DMS 273 (cell line): ENCODE results near the gene PTBP3.
A peak's percentile ranks its signal among the peaks of the same experiment; 100 is the strongest.
"Not testable (repeated sequence)": the region's sequence is repeated elsewhere in the genome, so short reads cannot be mapped to it uniquely, and the experiment has no call there.

ENCODE experiments used
- DNase-seq: peaks from one replicate; lab custom pipeline; 2025; ENCODE audit not compliant: unreplicated experiment; lab: John Stamatoyannopoulos, UW

Gene PTBP3

DNA sequence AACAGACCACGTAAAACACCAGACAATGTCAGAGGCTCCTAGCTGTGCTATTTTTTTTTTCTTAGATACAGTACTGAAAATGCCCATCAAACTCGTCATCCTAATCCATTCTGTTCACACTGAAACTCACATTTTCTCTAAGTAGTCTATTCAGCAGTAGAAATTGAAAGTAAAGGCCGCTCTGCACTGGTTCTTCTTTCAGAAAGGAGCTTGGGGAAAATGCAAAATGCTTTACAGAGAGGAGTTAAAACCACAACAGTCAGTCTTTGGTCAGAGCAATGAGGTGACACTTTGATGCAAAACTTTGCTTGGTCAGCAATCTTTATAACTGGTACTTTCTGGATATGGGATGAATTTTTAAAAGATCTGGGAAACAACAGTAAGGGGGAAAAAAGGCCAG, 114.5 kb downstream of the PTBP3 start:
- no peak for DNase-seq

DNA sequence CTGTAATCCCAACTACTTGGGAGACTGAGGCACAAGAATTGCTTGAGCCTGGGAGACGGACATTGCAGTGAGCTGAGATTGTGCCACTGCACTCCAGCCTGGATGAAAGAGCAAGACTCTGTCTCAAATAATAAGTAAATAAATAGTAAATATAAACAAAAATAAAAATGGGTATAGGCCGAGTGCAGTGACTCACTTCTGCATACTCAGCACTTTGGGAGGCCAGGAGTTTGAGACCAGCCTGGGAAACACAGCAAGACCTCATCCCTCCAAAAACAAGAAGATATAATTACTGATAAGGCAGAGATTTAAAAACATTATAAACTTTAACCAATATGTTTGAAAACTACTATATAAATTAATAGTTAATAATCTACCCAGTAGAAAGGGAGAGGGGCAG, 120.5 kb downstream of the PTBP3 start:
- DNase-seq: no peak

DNA sequence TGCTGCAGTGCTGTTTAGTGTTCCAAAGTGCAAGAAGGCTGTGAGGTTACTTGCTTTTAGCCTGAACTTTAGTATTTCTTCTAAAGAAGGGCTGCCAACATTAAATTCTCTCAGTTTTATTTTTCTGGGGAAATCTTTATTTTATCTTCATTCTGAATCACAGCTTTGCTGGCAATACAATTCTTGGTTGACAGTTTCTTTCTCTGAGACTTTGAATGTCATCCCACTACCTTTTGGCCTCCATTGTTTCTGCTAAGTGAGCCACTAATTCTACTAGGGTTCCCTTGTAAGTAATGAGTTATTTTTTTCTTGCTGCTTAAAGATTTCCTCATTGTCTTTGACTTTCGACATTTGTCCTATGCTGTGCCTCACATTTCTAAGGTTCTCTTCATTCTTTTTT, 126.0 kb downstream of the PTBP3 start:
- DNase-seq: no peak

DNA sequence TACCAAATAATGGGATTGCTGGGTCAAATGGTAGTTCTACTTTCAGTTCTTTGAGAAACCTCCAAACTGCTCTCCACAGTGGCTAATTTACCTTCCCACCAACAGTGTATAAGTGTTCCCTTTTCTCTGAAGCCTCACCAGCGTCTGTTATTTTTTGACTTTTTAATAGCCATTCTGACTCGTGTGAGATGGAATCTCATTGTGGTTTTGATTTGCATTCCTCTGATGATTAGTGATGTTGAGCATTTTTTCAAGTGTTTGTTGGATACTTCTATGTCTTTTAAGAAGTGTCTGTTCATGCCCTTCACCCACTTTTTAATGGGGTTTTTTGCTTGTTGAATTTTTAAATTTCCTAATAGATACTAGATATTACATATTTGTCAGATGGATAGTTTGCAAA, 129.9 kb downstream of the PTBP3 start:
- no peak for DNase-seq

DNA sequence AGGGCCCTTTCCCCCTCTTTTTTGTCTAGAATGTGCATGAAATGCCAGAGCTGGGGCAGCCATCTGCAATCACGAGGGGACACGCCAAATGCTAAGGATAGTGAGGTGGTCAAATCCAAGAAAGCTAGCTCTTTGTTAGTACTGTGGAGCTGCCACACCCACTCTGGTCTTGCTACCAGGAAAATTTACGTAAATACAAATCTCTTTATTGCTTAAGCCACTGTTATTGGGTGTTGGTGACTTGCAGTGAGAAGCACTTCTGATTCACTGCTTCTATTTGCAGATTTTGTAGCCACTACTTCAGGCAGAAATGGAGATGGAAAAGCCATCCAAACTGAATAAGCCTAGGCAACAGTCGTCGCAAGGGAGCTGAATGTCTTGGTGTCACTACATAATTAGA, 132.7 kb downstream of the PTBP3 start:
- DNase-seq: no peak

DNA sequence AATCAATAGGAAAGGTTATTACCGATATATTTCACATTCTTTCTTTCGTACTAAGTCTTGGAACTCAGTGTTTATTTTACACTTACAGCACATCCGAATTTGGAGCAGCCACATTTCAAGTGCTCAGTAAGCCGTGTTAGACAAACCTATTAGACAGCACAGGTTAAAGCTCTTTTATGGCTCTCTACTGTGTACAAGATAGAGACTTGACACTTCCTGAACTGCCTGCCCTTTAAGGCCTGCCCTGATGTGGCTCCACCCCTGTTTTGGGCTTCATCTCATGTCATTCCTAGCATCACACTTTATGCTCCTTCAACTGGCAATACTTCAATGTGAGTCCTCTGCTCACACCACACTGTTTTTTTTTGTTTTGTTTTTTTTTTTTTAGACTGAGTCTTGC, 134.8 kb downstream of the PTBP3 start:
- no peak for DNase-seq

DNA sequence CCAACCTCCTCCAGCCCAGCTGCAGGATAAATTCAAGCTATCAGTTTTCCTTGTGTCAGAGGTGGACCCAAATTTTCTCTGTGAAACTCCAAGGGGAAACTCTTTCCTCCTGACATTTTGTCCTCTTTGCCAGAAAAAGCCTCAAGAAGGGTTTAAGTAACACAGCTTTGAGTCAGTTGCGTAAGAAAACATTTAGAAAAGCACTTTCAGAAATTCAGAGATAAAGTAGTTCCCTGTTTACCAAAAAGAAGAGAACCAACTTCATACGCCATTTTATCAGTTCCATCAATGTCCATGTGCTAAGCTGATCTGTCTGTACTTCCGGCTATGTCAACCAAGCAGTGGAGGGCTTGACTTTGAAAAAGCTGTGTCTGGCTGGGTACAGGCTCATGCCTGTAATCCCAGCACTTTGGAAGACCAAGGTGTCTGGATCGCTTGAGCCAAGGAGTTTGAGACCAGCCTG, 138.4 kb downstream of the PTBP3 start:
- DNase-seq: no peak

DNA sequence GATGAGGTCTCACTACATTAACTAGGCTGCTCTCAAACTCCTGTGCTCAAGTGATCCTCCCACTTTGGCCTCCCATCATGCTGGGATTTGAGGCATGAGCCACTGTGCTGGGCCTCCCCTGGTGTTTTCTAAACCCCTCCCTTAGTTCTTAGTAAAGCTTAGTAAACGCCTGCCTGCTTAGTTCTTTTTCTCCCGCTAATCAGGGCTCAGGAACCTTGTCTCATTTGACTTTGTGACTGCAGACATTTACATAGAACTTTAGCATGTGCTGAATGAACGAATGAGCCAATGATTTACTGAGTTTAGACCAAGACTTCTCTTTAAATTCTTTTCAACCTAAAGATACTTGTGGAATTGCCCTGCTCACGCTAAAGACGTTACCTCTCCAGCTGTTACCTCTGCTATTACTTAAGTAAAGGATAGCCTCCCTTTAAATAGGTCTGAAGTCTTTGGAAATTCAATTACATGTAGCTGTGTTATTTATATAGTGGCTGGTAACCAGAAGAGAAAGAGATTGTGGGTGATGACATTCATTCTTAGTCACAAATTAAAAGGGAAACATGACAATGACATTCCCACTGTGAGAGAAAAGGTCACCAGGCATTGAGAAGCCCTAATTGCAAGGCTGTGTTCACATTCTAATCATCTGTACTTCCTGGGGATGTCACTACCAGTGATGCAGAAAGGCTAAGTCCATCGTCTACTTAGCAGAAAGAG, 139.7 kb downstream of the PTBP3 start:
- DNase-seq: no peak

DNA sequence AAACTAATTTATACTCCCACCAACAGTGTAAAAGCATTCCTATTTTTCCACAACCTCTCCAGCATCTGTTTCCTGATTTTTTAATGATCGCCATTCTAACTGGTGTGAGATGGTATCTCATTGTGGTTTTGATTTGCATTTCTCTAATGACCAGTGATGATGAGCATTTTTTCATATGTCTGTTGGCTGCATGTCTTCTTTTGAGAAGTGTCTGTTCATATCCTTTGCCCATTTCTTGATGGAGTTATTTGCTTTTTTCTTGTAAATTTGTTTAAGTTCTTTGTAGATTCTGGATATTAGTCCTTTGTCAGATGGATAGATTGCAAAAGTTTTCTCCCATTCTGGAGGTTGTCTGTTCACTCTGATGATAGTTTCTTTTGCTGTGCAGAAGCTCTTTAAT, 143.1 kb downstream of the PTBP3 start:
- not testable (repeated sequence) for DNase-seq

DNA sequence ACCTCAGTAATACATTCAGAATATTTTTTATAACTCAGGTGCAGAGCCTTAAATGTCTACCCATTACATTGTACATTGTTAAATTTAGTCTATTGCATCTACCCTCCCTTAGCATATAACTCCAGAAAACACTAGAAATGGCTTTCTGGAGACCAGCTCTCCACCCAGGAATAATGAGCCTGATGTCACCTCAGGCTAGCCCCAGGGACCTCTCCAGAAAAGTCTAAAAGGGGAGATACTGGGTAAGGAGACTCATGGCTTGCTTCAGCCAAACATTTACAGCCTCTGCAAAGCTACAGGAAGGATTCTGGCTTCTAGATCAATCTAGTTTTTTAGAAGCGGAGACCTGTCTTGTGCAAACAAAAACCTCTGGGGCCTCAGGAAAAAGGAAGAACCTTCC, 144.5 kb downstream of the PTBP3 start:
- no peak for DNase-seq

DNA sequence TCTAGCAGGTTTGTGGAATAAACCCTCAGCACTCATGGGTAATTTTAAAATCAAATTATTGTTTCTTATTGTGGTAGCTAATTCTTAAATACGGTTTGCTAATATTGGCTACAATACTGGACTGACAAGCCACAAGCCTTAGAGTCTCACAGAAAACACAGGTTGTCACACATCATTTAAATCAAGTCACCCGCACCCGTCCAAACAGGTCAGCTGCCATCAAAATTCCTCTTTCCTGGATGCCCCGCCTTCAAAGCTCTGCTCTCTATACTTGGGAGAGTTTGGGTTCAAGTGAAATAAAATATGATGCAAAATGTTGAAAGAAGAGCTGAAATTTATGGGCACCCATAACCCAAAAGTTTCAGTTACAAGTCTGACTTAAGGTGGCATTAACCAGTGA, 146.0 kb downstream of the PTBP3 start:
- DNase-seq: no peak

DNA sequence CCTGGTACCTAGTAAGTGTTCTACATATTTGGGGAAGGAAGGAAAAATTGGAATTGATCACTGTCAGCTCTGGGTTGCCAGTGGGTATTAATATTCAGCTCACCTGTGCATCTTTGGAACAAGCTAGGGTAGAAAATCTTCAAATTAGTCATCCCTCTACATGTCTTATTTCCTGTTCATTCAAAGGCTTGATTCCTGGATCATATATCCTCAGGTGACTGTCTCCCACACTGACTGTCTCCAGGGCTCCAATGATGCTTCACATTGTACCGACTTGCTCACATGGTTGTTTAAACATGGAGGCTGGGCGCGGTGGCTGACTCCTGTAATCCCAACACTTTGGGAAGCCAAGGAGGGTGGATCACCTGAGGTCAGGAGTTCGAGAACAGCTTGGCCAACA, 146.7 kb downstream of the PTBP3 start:
- no peak for DNase-seq

DNA sequence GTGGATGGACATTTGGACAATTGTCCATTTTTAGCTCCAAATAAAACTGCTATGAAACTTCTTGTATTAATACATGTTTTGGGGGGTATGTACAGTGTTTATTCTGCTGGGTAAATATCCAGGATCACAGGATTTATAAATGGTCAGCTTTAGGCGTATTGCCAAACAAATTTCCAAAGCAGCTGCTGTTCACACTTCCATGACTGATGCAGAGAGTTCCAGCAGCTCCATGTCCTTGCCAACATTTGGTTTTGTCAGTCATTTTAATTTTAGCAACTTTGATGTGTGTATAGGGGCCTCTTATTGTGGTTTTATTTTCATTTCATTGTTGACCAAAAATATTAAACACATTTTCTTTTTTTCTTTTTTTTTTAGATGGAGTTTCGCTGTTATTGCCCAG, 148.5 kb downstream of the PTBP3 start:
- no peak for DNase-seq

DNA sequence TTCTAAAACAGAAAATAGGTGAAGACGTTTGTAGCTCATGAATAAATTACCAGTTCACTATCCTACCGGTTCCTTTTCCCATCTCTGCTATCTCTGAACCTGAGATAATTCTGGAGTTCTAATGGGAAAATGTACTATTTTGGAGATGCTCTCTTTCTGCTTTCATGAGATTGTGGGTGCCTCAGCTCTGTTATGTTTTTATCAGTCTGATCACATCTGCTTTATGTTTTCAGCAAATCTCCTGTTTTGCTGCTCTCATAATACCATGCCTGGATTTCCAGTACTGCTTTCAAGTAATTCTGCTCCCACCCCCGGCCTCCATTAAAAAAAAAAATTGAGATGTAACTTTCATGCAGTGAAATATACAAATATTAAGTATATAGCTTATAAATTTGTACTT, 149.2 kb downstream of the PTBP3 start:
- DNase-seq: no peak

DNA sequence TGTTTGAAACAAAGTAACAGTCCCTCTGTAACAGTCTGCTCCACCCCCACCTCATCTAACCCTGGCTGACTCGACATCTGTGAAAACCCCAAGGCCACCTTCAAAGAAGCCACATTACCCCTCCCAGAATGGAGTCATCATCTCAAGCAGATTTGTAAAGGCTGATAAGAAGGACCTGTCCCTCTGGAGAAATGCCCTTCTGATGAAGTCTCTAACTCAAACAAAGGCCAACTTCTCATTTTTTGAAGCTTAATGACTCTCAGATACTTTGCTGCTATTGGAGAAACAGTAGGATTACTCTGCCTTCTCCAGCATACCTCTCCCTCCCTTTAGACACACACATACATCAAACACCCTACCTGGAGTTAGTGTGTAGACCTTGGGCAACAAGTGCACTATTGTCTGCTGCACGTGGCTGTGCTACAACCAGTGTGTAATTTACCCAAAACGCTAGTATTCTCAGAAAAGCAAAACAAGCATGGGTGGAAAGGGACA, 153.0 kb downstream of the PTBP3 start:
- no peak for DNase-seq

DNA sequence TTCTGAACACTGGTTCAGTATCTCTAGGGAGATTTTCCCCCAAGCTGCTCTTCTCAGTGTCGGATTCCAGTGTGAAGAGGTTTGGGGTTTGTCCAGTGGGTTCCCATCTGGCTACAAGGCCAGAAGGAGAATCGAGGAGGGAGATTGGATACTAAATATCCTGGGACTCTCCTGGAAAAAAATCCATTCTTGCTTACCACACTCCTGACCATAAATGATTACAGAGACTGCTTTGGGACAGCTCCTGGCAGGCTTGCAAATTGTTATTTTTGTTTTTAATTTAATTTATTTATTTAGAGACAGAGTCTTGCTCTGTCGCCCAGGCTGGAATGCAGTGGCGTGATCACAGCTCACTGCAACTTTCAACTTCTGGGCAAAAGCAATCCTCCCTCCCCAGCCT, 153.6 kb downstream of the PTBP3 start:
- DNase-seq: peak; percentile 35

DNA sequence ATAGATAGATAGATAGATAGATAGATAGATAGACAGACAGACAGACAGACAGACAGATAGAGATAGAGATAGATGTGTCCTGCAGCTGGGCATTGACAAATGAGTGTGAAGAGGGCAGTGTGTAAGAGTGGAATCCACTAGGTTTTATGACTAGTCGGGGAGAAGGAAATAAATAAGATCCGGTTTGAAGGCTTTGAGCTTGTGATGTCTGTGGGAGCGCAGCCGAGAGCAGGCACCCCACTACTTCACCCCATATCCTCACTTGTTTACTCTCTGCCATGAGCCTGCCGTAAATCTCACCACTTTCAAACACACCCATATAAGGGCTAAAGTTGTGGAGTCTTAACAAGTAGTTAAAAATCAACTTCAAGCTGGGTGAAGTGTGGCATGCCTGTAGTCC, 156.9 kb downstream of the PTBP3 start:
- DNase-seq: no peak

DNA sequence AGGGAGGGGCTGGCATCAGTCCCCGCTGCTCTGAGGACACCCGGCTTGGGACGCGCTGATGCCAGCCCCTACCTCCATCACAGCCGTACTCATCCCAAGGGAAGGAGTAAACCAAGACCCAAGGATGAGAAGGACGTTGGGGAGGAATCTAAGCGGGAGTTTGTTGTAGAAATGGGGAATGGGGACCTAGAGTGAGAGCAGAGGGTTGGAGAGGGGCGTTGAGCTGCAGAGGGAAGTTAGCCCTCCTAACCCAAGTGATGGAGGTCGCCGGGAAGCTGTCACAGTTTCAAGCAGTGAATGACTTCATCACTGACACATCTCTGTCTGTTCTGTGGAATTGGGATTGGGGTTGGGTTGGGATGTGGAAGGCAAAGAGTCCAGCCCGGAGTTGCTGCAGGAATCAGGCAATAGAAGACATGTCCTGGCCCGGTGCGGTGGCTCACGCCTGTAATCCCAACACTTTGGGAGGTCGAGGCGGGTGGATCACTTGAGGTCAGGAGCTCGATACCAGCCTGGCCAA, 157.6 kb downstream of the PTBP3 start:
- no peak for DNase-seq

DNA sequence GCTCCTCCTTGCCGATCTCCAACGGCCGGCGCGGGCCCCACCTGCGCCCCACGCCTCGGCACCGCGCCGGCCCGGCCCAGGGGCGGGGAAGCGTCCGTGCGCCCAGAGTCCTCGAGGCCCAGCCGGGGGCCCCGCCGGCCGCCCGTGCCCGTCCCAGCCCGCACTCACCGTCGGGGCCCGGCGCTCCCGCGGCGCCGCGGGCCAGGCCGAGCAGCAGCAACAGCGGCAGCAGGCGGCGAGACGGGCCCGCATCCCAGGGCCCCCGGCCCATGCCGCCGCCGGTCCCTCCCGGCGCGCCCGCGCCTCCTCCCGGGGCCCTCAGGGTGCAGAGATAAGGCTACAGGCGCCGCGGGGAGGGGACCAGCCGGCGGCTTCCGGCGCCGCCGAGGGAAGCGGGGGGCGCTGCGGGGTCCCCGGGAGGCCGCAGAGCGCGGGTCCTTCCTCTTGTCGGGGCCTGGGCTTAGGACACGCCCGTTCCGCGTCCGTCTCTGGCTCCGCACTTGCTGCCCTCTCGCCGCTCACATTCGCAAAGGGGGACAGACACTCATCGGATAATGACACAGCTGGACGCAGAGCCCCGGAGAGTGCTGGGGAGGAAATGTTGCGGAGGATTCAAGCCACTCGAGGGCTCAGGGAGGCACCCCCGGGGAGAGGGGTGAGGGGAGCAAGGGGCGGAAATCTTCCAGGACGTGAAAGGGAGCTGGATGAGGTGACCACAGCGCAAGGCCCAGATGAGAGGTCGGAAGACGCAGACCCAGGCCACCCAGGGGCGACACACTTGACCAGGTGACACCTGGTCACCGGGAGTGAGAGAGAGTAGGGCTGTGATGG, 158.2 kb downstream of the PTBP3 start, which contains the start of gene SUSD1:
Gene SUSD1 (minus strand): TSS at position 333 of the 831 bp plus-strand sequence. CDS start 62 bp downstream, at position 271.
- DNase-seq: peak; percentile 64

DNA sequence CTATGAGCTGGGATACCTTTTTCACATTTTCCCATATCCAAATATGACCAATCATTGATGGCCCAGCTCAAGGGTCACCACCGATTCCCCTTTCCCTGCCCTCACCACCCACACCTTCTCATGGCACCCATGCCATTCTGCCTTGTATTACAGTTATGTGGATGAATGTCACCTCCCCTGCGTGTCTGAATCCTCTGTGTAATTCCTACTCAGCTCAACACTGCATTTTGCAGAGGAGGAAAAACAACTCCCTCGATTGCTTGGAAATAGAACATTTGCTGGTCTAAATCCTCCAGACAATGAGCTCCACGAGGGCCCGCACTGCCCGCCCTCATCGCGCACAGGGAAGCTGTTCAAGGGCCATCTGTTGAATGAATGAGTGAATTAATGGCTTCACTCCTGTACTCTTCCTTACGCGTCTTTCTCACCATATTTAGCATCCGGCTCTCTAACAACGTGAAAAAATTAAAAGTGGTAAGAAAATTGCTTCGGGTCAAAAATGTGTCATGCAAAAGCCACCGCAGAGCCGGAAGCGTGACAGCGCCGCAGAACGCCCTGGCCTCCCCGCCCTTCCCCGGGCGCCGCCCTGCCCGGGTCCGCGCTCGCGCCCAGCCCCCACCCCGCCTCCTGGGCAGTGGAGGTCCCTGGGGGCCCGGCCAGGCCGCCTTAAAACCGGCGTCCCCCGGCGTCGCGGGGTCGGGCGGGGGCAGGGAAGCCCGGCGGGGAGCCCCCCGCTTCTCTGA, 159.0 kb downstream of the PTBP3 start:
- peak; percentile 71 for DNase-seq

DNA sequence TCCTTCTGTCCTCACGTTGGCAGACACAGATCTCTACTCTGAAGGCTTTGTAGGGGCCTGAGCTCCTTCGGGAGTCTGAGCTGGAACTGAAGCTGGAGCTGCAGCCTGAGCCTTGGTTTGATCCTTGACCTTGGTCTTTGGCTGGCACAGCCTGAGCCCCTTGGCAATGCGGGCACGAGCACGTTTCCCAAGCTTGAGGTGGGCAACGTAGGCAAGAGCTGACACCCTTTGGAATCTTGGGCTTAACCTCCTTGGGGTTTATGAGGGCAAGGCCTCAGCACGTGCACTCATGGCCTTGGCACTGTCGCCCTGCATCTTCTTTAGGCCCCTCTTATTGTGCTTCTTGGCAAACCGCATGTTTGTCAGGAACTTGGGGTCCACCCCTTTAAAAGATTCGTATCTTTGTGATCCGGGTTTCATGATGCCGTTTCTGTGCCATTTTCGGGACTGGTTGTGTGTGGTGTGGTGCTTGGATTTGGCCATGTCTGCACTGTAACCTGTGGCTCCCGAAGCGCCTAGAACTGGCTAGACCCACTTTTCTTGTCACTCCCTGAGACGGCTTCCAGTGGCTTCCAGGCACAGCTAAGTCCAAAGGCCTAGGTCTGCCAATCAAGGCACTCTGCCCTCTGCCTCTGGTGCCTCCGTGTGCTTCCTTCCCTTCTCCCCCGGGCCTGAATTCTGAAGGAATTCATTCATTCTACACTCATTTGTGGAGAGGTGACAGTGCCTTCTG, 159.8 kb downstream of the PTBP3 start:
- no peak for DNase-seq
